Activated CD4-positive, alpha-beta T cell treated with anti-CD3 and anti-CD28 coated beads for 36 hours (primary cell): ENCODE results near the gene TMEM140. TPM values are rescaled to one million over a fixed set of nuclear protein-coding genes. Genes with fewer than 3 reads are reported as not detected.

Source experiments
- ATAC-seq: fragments of 200-7000 bp; cut with Tn5 transposase; one replicate; pipeline ENCODE4 v1.10.0; 2021; ENCODE audit warnings: mild to moderate bottlenecking, moderate library complexity
- CTCF ChIA-PET: fragments of 350-600 bp; sonication (Branson Sonifier 250); formaldehyde crosslinking; loops from one replicate; lab custom pipeline; 2021; ENCODE audit warnings: antibody characterized with exemption; lab: Charles Lee
- POLR2A ChIA-PET: fragments of 350-600 bp; sonication (Branson Sonifier 250); formaldehyde crosslinking; loops from one replicate; lab custom pipeline; 2021; ENCODE audit warnings: antibody characterized with exemption, inconsistent platforms; lab: Charles Lee
- DNase-seq: peaks from one replicate; pipeline ENCODE4 v3.0.0-alpha.2; 2020
- H3K27ac Mint-ChIP-seq: one replicate; pipeline ENCODE4 v1.8.0; 2021; ENCODE audit warnings: mixed read lengths
- H3K27me3 Mint-ChIP-seq: one replicate; pipeline ENCODE4 v1.8.0; 2021; ENCODE audit warnings: mixed read lengths
- H3K36me3 Mint-ChIP-seq: one replicate; pipeline ENCODE4 v1.8.0; 2021; ENCODE audit warnings: low read depth, mixed read lengths
- H3K4me1 Mint-ChIP-seq: one replicate; pipeline ENCODE4 v1.8.0; 2021; ENCODE audit warnings: mixed read lengths
- H3K4me3 Mint-ChIP-seq: one replicate; pipeline ENCODE4 v1.8.0; 2021; ENCODE audit warnings: mild to moderate bottlenecking, moderate library complexity, mixed read lengths
- H3K9me3 Mint-ChIP-seq: one replicate; pipeline ENCODE4 v1.8.0; 2021; ENCODE audit warnings: low read depth, mixed read lengths
- intact Hi-C, 2 experiments: fragments of 100-400 bp; cut with DNase I in 1 of 2; cut with micrococcal nuclease in 1 of 2; formaldehyde crosslinking; loops; one replicate each; pipeline versions ENCODE4 v1.14.2 to v1.15.1; 2022 to 2024; cut with DNase I, micrococcal nuclease
- total RNA-seq, 2 experiments: library from RNA; stranded (reverse); gene quantifications; one replicate each; pipeline ENCODE4 v1.2.3, GENCODE V29; 2021

TMEM140 gene
- total RNA-seq, 2 experiments from 2014 or later = 10.8 to 12.1 TPM

- ChIA-PET CTCF (interaction anchor here (0.6 kb wide), 1 partner anchor 60 kb away, joined by 3 read pairs; no protein-coding TSS in a partner anchor), POLR2A (no interaction called here)
- Mint-ChIP-seq H3K27me3 (no peaks in the 10 kb centered on the region), H3K36me3 (peaks cover 50% of the 10 kb centered on the region), H3K4me3 (no peak overlapping the region), H3K27ac (no peak overlapping the region), H3K9me3 (no peaks in the 10 kb centered on the region), H3K4me1 (peaks cover 9% of the 10 kb centered on the region)
- ATAC-seq (no peak), DNase-seq (no peak)
- intact Hi-C loops = no loop called here
Observed at GRCh38 chr7:135194494-135195095, 46.7 kb downstream of the TMEM140 start.

- Mint-ChIP-seq H3K36me3 (peaks cover 47% of the 10 kb centered on the region), H3K4me3 (no peak overlapping the region), H3K4me1 (peaks cover 9% of the 10 kb centered on the region), H3K9me3 (no peaks in the 10 kb centered on the region), H3K27me3 (no peaks in the 10 kb centered on the region), H3K27ac (no peak overlapping the region)
- POLR2A ChIA-PET = no interaction called here
- DNase-seq (no peak), ATAC-seq (no peak)
- CTCF ChIA-PET = interaction anchor here (0.6 kb wide), 1 partner anchor 59 kb away, joined by 3 read pairs; no protein-coding TSS in a partner anchor
- intact Hi-C loops = no loop called here
Observed at GRCh38 chr7:135195156-135195555, 47.3 kb downstream of the TMEM140 start.

- DNase-seq (no peak), ATAC-seq (no peak)
- no peaks in the 10 kb centered on the region for H3K9me3 Mint-ChIP-seq
- H3K27me3 Mint-ChIP-seq = no peaks in the 10 kb centered on the region
- no peak overlapping the region for H3K4me3 Mint-ChIP-seq
- ChIA-PET POLR2A (no interaction called here), CTCF (interaction anchor here (0.5 to 0.7 kb wide), 2 partner anchors 508 to 838 kb away, joined by 3 to 5 read pairs; no protein-coding TSS in a partner anchor)
- peaks cover 9% of the 10 kb centered on the region for H3K4me1 Mint-ChIP-seq
- no peak overlapping the region for H3K27ac Mint-ChIP-seq
- H3K36me3 Mint-ChIP-seq = peaks cover 44% of the 10 kb centered on the region
- intact Hi-C loops = no loop called here
Observed at GRCh38 chr7:135195968-135196629, 48.2 kb downstream of the TMEM140 start.

- ChIA-PET POLR2A (no interaction called here), CTCF (interaction anchor here (0.6 to 1.2 kb wide), 2 partner anchors 29 to 207 kb away, joined by 3 read pairs; no protein-coding TSS in a partner anchor)
- no peak for ATAC-seq
Observed at GRCh38 chr7:135197343-135197742, 49.5 kb downstream of the TMEM140 start.

GRCh38 chr7:135197906-135198655 lies 50.2 kb downstream of the TMEM140 start:
- H3K27ac Mint-ChIP-seq = no peak overlapping the region
- no peaks in the 10 kb centered on the region for H3K27me3 Mint-ChIP-seq

More at GRCh38 chr7:135197343-135197742, 49.5 kb downstream of the TMEM140 start:
- Mint-ChIP-seq H3K4me3 (no peak overlapping the region), H3K9me3 (no peaks in the 10 kb centered on the region), H3K36me3 (peaks cover 47% of the 10 kb centered on the region), H3K4me1 (peaks cover 14% of the 10 kb centered on the region), H3K27me3 (no peaks in the 10 kb centered on the region), H3K27ac (no peak overlapping the region)
- intact Hi-C loops = no loop called here
- DNase-seq = no peak

GRCh38 chr7:135199439-135199838 lies 51.6 kb downstream of the TMEM140 start:
- Mint-ChIP-seq H3K4me3 (no peak overlapping the region), H3K27ac (no peak overlapping the region), H3K9me3 (no peaks in the 10 kb centered on the region), H3K27me3 (no peaks in the 10 kb centered on the region), H3K36me3 (peaks cover 44% of the 10 kb centered on the region), H3K4me1 (peaks cover 22% of the 10 kb centered on the region)
- ATAC-seq = no peak
- ChIA-PET POLR2A (no interaction called here), CTCF (no interaction called here)
- no peak for DNase-seq
- intact Hi-C loops = no loop called here

More at GRCh38 chr7:135197906-135198655, 50.2 kb downstream of the TMEM140 start:
- DNase-seq (no peak), ATAC-seq (peak; percentile 53)
- Mint-ChIP-seq H3K4me3 (no peak overlapping the region), H3K36me3 (peaks cover 46% of the 10 kb centered on the region), H3K9me3 (no peaks in the 10 kb centered on the region), H3K4me1 (peaks cover 19% of the 10 kb centered on the region)
- intact Hi-C loops = no loop called here
- CTCF ChIA-PET = interaction anchor here (0.5 to 0.6 kb wide), 2 partner anchors 77 to 207 kb away, joined by 3 read pairs; no protein-coding TSS in a partner anchor
- POLR2A ChIA-PET = no interaction called here

- CTCF ChIA-PET = interaction anchor here (0.7 kb wide), 1 partner anchor 9 kb away, joined by 3 read pairs; no protein-coding TSS in a partner anchor
- Mint-ChIP-seq H3K27ac (no peak overlapping the region), H3K4me3 (no peak overlapping the region), H3K36me3 (peaks cover 41% of the 10 kb centered on the region), H3K9me3 (no peaks in the 10 kb centered on the region), H3K27me3 (no peaks in the 10 kb centered on the region), H3K4me1 (peaks cover 22% of the 10 kb centered on the region)
- ATAC-seq (no peak), DNase-seq (no peak)
- POLR2A ChIA-PET = no interaction called here
- intact Hi-C loops = no loop called here
Observed at GRCh38 chr7:135200821-135201331, 53.0 kb downstream of the TMEM140 start.

GRCh38 chr7:135201350-135201749 lies 53.5 kb downstream of the TMEM140 start:
- POLR2A ChIA-PET = no interaction called here
- Mint-ChIP-seq H3K36me3 (peaks cover 44% of the 10 kb centered on the region), H3K4me3 (no peak overlapping the region), H3K4me1 (peaks cover 27% of the 10 kb centered on the region), H3K27me3 (no peaks in the 10 kb centered on the region), H3K27ac (no peak overlapping the region), H3K9me3 (no peaks in the 10 kb centered on the region)
- no peak for DNase-seq
- CTCF ChIA-PET = interaction anchor here (1.1 kb wide), 1 partner anchor 63 kb away, joined by 3 read pairs; no protein-coding TSS in a partner anchor
- intact Hi-C loops = no loop called here
- ATAC-seq = no peak

GRCh38 chr7:135204341-135204749 lies 56.5 kb downstream of the TMEM140 start:
- DNase-seq (no peak), ATAC-seq (no peak)
- Mint-ChIP-seq H3K27me3 (no peaks in the 10 kb centered on the region), H3K4me3 (no peak overlapping the region), H3K9me3 (no peaks in the 10 kb centered on the region), H3K27ac (no peak overlapping the region), H3K36me3 (peaks cover 34% of the 10 kb centered on the region), H3K4me1 (peaks cover 45% of the 10 kb centered on the region)
- CTCF ChIA-PET = interaction anchor here (0.6 to 1.7 kb wide), 3 partner anchors 10 to 71 kb away, joined by 3 to 4 read pairs (median 4); no protein-coding TSS in a partner anchor
- POLR2A ChIA-PET = no interaction called here
- intact Hi-C loops = no loop called here

GRCh38 chr7:135204876-135205275 lies 57.0 kb downstream of the TMEM140 start:
- no peak overlapping the region for H3K27ac Mint-ChIP-seq
- peaks cover 34% of the 10 kb centered on the region for H3K36me3 Mint-ChIP-seq
- H3K4me1 Mint-ChIP-seq = peaks cover 50% of the 10 kb centered on the region
- ATAC-seq (no peak), DNase-seq (no peak)
- no peak overlapping the region for H3K4me3 Mint-ChIP-seq
- CTCF ChIA-PET = interaction anchor here (0.6 to 1.6 kb wide), 2 partner anchors 9 to 491 kb away, joined by 3 to 4 read pairs; no protein-coding TSS in a partner anchor
- no peaks in the 10 kb centered on the region for H3K9me3 Mint-ChIP-seq
- intact Hi-C loops = no loop called here
- H3K27me3 Mint-ChIP-seq = no peaks in the 10 kb centered on the region
- POLR2A ChIA-PET = interaction anchor here (0.7 kb wide), 1 partner anchor 734 kb away, joined by 3 read pairs; no protein-coding TSS in a partner anchor

- H3K27ac Mint-ChIP-seq = no peak overlapping the region
- H3K36me3 Mint-ChIP-seq = peaks cover 34% of the 10 kb centered on the region
- peaks cover 57% of the 10 kb centered on the region for H3K4me1 Mint-ChIP-seq
- H3K4me3 Mint-ChIP-seq = no peak overlapping the region
- CTCF ChIA-PET = interaction anchor here (0.6 kb wide), 1 partner anchor 492 kb away, joined by 3 read pairs; no protein-coding TSS in a partner anchor
- DNase-seq = no peak
- H3K9me3 Mint-ChIP-seq = no peaks in the 10 kb centered on the region
- POLR2A ChIA-PET = interaction anchor here (0.7 kb wide), 1 partner anchor 733 kb away, joined by 3 read pairs; no protein-coding TSS in a partner anchor
- no peaks in the 10 kb centered on the region for H3K27me3 Mint-ChIP-seq
- intact Hi-C loops = no loop called here
- ATAC-seq = no peak
Observed at GRCh38 chr7:135205850-135206249, 58.0 kb downstream of the TMEM140 start.
